Body of pancreas (tissue), 4 donors: ENCODE measurements around the gene GPR132. TPM values are rescaled to one million over a fixed set of nuclear protein-coding genes. Genes with fewer than 3 reads are reported as not detected.

Source experiments
- ATAC-seq: fragments of 150-250 bp; one replicate; pipeline ENCODE4 v1.9.1; 2016
- DNase-seq, 4 donors: peaks; one replicate each; pipeline ENCODE4 v3.0.0-alpha.2; 2019
- H3K27ac ChIP-seq, 4 donors: fragments of 200-600 bp; sonication (generic); 1 replicate in 3 of 4; 2 replicates in 1 of 4; pipeline versions ENCODE4 v1.5.1 to v1.6.1; 2016 to 2019; ENCODE audit warnings: mild to moderate bottlenecking in 1 of 4, mixed read lengths in 1 of 4, moderate library complexity in 1 of 4
- H3K27me3 ChIP-seq, 2 donors: fragments of 200-600 bp; sonication (generic); one replicate each; pipeline ENCODE4 v1.6.0; 2016; ENCODE audit warnings: mild to moderate bottlenecking in 1 of 2
- H3K36me3 ChIP-seq, 2 donors: fragments of 200-600 bp; sonication (generic); replicated peaks in 1 of 2; 2 replicates each; pipeline ENCODE4 v1.5.1; 2016; ENCODE audit warnings: low read depth in 2 of 2; ENCODE audit not compliant: insufficient read depth in 1 of 2
- H3K4me1 ChIP-seq: fragments of 200-600 bp; sonication (generic); one replicate; pipeline ENCODE4 v1.6.0; 2016
- H3K4me3 ChIP-seq, 2 donors: fragments of 200-600 bp; sonication (generic); 1 replicate in 1 of 2; 2 replicates in 1 of 2; pipeline ENCODE4 v1.5.1; 2016 to 2019
- H3K9me3 ChIP-seq, 3 donors: fragments of 200-600 bp; sonication (generic); 1 replicate in 2 of 3; 2 replicates in 1 of 3; pipeline ENCODE4 v1.5.1; 2016
- CTCF ChIP-seq, 7 experiments: fragments of 450-650 bp in 4 of 7; fragments of 200-600 bp in 3 of 7; sonication (generic) in 3 of 7; IDR thresholded peaks; one replicate each; pipeline ENCODE4 v1.5.1; 2016 to 2019; ENCODE audit warnings: antibody characterized with exemption in 7 of 7
- POLR2A ChIP-seq, 3 donors: fragments of 450-650 bp; IDR thresholded peaks; one replicate each; pipeline ENCODE4 v1.6.1; 2016; ENCODE audit warnings: antibody characterized with exemption in 3 of 3, mild to moderate bottlenecking in 2 of 3
- WGBS, 2 donors: methylation state at CpG; one replicate each; pipeline ENCODE4 v1.1.5; 2017; 5-methylcytosine and 5-hydroxymethylcytosine counted together
- intact Hi-C: fragments of 100-400 bp; cut with DNase I; formaldehyde crosslinking; loops from one replicate; pipeline ENCODE4 v1.15.1; 2023
- total RNA-seq, 2 donors: library from RNA; depleted of rRNA; stranded (reverse); fragments of >200 nt; gene quantifications; one replicate each; pipeline ENCODE4 v1.1.0, GENCODE V29; 2016

GPR132 gene
- total RNA-seq, 2 donors from 2014 or later = 1.0 TPM; not detected in 1

DNA sequence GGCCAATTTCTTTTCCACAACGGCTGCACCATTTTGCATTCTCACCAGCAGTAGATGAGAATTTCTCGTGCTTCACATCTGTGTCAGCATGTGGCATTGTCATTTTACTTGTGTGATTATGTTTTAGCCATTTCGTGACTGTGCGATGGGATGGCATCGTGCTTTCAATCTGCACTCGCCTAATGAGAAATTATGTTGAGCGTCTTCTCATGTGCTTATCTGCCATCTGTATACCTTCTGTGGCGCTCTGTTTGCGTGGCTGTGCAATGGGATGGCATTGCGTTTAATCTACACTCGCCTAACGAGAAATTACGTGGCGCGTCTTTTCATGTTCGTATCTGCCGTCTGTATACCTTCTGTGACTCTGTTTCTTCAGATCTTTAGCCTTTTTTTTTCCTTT lies 14.9 kb upstream of the GPR132 start:
- TF ChIP-seq CTCF (IDR thresholded peaks at IDR 0.05) (no peak), POLR2A (IDR thresholded peaks at IDR 0.05) (no peak)
- ATAC-seq (no peak), DNase-seq (peak in 1 of 4 donors; percentile 2)
- 81 to 84% methylated on average over 17 of the region's 17 CpGs for WGBS, 2 donors
- Histone ChIP-seq H3K9me3 (no peaks in the 10 kb centered on the region), H3K4me1 (peaks cover 5% of the 10 kb centered on the region), H3K36me3 (no peaks in the 10 kb centered on the region), H3K27ac (no peak overlapping the region), H3K27me3 (no peaks in the 10 kb centered on the region), H3K4me3 (no peak overlapping the region)
- intact Hi-C loops = no loop called here

GRCh38 chr14:105078294-105078693 lies 13.1 kb upstream of the GPR132 start:
- intact Hi-C loops = no loop called here
- Histone ChIP-seq H3K4me3 (no peak overlapping the region), H3K27ac (no peak overlapping the region), H3K4me1 (peaks cover 5% of the 10 kb centered on the region), H3K27me3 (no peaks in the 10 kb centered on the region), H3K9me3 (no peaks in the 10 kb centered on the region), H3K36me3 (no peaks in the 10 kb centered on the region)
- no peak for ATAC-seq
- 57 to 59% methylated on average over 1 of the region's 1 CpG for WGBS, 2 donors
- TF ChIP-seq CTCF (IDR thresholded peaks at IDR 0.05) = no peak
- TF ChIP-seq POLR2A (IDR thresholded peaks at IDR 0.05) = no peak
- DNase-seq = no peak

DNA sequence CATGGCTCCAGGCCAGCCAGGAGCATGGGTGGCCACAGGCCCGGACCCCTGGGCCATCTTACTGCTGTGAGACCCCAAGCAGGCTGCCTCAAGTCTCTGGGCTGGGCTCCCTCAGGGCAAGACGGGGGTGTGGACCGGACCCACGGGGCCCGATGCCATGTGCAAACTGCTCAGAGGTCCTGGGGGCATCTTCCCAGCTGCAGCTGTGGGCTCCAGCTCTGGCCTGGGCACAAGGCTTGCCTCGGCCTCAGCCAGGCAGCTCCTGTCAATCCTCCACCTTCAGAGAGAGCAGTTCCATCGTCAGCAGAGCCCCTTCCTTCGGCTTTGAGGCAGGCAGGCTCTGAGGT lies 12.4 kb upstream of the GPR132 start:
- no peak for DNase-seq

DNA sequence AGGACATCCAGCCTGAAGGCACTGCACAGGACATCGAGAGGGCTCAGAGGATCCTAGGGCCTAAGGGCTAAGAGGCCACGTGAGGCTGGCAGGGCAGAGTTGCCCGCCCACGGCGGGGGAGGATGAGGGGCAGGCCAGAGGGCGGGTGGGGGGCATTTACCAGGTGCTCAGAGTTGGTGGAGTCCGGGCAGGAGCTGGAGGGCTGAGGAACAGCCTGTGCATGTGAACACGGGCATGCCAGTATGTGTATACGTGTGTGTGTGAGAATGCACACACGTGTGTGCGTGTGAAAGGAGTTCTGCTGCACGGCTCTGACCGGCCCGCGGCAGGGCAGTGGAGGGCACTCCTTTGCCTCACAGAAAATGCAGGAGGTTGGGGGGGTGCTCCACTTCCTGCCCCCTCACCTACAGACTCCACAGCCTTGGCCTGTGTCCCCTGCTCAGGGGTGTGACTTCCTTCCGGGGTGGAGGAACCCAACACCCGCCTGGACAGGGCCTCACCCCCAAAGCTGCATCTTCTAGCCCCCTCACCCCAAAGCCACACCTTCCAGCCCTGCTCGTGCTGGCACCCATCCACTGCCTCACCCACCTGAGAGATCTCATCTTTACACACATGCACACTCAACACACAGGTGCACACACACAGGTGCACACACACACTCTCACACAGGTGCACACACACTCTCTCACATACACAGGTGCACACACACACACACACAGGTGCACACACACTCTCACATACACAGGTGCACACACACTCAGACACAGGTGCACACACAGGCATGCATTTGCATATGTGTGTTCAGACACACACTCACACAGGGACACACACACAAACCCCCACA lies 11.8 kb upstream of the GPR132 start:
- no peak overlapping the region for H3K27ac ChIP-seq
- H3K9me3 ChIP-seq = no peaks in the 10 kb centered on the region
- no peak for TF ChIP-seq POLR2A (IDR thresholded peaks at IDR 0.05)
- TF ChIP-seq CTCF (IDR thresholded peaks at IDR 0.05) = no peak
- ATAC-seq = peak; percentile 13
- DNase-seq = no peak
- no peaks in the 10 kb centered on the region for H3K27me3 ChIP-seq
- H3K4me1 ChIP-seq = peaks cover 5% of the 10 kb centered on the region
- intact Hi-C loops = no loop called here
- H3K4me3 ChIP-seq = no peak overlapping the region
- 57 to 71% methylated on average over 16 to 18 of the region's 18 CpGs for WGBS, 2 donors
- H3K36me3 ChIP-seq = no peaks in the 10 kb centered on the region

More for the DNA sequence above, 12.4 kb upstream of the GPR132 start:
- H3K9me3 ChIP-seq = no peaks in the 10 kb centered on the region
- WGBS, 2 donors = 54 to 70% methylated on average over 2 to 8 of the region's 8 CpGs
- intact Hi-C loops = no loop called here
- H3K36me3 ChIP-seq = no peaks in the 10 kb centered on the region
- TF ChIP-seq POLR2A (IDR thresholded peaks at IDR 0.05) = no peak
- H3K27ac ChIP-seq = no peak overlapping the region
- H3K27me3 ChIP-seq = no peaks in the 10 kb centered on the region
- no peak overlapping the region for H3K4me3 ChIP-seq
- H3K4me1 ChIP-seq = peaks cover 5% of the 10 kb centered on the region
- ATAC-seq = no peak

DNA sequence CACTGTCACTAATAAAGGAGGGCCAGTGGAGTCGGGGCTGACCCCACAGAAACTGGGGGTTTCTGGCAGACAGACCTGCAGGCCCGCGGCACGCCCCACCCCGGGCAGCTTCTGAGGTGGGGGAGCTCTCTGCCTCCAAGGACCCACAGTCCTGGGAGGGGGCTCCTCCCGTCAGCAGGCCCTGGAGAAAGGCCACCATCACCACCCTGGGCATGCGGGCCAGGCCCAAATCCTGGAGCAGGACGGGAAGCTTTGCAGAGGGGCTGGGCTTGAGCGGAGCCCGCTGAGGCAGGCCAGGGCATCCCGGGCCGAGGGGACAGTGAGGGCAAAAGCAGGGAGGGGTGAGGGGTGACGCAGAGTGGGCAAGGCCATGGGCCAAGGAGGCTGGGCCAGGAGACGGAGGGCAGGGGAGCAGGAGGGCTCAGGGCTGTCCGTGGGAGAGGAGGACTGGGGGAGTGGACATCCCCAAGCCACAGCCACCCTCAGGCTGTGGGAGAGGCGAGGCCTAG lies 11.1 kb upstream of the GPR132 start:
- WGBS, 2 donors = 77 to 86% methylated on average over 10 to 15 of the region's 16 CpGs
- ATAC-seq (peak; percentile 12), DNase-seq (no peak)
- Histone ChIP-seq H3K27me3 (no peaks in the 10 kb centered on the region), H3K4me3 (no peak overlapping the region), H3K36me3 (no peaks in the 10 kb centered on the region), H3K4me1 (peaks cover 5% of the 10 kb centered on the region), H3K9me3 (no peaks in the 10 kb centered on the region), H3K27ac (no peak overlapping the region)
- TF ChIP-seq CTCF (IDR thresholded peaks at IDR 0.05) (no peak), POLR2A (IDR thresholded peaks at IDR 0.05) (no peak)
- intact Hi-C loops = no loop called here
